ENCODE data around the gene HIVEP2. TPM values are rescaled to one million over a fixed set of nuclear protein-coding genes. Genes with fewer than 3 reads are reported as not detected.

HIVEP2 gene
- polyA plus RNA-seq, 3 donors = 12.0 to 12.7 (median 12.1) TPM

GRCh38 chr6:142896732-142897131, 48.2 kb downstream of the HIVEP2 start:
- DNase-seq (ENCODE audit: low read depth in 3 of 3, low spot score in 2 of 3) = no peak

- no peak for DNase-seq (ENCODE audit: low read depth in 3 of 3, low spot score in 2 of 3)
Observed at GRCh38 chr6:142893088-142893487, 51.9 kb downstream of the HIVEP2 start.

- no peak for DNase-seq (ENCODE audit: low read depth in 3 of 3, low spot score in 2 of 3)
Observed at GRCh38 chr6:142892254-142893021, 52.5 kb downstream of the HIVEP2 start.

- DNase-seq (ENCODE audit: low read depth in 3 of 3, low spot score in 2 of 3) = no peak
Observed at GRCh38 chr6:142891454-142891853, 53.5 kb downstream of the HIVEP2 start.

- DNase-seq (ENCODE audit: low read depth in 3 of 3, low spot score in 2 of 3) = no peak
Observed at GRCh38 chr6:142888456-142888855, 56.5 kb downstream of the HIVEP2 start.

- DNase-seq (ENCODE audit: low read depth in 3 of 3, low spot score in 2 of 3) = no peak
Observed at GRCh38 chr6:142887517-142887916, 57.5 kb downstream of the HIVEP2 start.

GRCh38 chr6:142886431-142887170, 58.4 kb downstream of the HIVEP2 start:
- DNase-seq (ENCODE audit: low read depth in 3 of 3, low spot score in 2 of 3) = no peak

DNA sequence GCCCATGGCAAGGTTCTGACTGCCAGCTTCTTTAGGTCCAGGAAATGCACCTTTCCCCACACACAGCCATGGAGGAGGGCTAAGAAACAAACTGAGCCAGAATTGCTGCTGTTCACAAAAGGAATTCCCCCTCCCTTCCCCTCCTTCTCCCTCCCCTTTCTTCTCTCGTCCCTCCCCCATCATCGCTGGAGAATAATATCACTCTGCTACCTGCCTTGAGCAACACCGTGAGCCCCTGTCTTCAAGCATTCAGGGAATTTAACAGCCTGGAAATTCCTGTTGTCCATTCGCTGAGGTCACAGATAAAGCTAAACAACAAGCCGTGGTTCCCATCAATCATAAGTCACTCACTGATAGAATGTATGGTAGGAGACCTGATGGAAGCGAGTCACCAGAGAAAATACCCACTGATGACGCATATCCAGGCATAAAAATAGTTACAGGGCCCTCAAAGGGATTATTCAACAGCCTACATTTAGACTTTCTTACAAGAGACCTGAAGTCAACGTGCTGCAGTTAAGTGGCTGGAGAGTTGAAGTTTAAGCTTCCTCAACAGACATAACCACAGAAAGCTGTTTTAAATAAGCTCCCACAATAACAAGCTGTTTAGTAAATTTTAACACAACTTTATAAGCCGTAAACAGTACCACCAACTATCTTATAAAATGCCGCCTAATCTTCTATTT, 59.7 kb downstream of the HIVEP2 start:
- DNase-seq (ENCODE audit: low read depth in 3 of 3, low spot score in 2 of 3) = peak; percentile 71 to 76 (median 75)

DNA sequence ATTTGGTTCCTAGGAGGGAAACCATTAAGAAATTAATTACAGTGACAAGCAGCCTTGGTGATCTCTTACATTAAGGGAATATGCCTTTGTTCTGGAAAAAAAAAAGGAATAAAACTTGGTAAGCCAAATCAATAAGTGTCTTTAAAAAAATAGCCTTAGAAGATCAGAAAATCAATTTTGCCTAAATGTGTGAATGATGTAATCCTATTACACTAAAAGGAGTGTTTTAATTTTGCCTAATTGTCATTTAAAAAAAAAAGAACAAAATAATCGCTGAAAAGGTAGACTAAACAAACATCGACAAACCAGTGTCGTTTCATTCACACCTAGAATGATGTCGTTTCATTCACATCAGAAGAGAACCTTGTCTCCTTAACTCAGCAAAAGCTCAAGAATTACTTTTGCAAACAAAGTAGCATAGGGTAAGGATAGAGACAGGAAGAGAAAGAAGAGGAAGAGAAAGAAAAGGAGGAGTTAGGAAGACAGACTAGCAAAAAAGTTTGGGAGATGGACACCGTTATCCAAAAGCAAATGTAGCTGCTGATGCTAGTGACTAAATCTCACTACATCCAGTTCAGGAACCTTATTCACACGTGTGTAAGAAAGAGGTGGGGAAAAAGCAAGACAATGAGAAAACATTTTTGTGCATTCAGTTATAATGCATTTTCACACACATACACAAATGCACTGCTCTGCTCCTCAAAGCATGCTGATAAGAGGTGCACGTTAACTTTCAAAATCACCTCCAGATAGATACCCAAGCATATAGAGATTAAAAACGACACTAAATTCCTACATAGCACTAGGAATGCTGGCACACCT, 60.6 kb downstream of the HIVEP2 start:
- DNase-seq (ENCODE audit: low read depth in 3 of 3, low spot score in 2 of 3) = no peak

DNA sequence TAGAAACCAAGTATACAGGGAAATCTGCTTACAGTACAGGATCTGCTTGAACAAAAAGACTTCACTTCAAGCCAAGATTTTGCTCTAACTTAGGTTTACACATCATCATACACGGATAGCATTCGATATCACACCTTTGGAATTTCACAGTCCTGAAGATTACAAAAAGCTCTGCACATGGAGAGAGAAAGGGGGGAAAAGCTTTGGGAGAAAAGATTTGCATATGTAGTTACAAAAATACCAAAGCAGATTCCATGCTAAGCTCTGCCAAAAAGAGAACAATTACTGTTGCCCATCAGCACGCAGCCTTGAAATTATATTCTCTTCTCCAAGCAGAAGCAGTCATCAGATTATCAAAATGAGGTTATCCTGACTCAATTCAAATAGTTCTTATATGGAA, 62.0 kb downstream of the HIVEP2 start:
- no peak for DNase-seq (ENCODE audit: low read depth in 3 of 3, low spot score in 2 of 3)

DNA sequence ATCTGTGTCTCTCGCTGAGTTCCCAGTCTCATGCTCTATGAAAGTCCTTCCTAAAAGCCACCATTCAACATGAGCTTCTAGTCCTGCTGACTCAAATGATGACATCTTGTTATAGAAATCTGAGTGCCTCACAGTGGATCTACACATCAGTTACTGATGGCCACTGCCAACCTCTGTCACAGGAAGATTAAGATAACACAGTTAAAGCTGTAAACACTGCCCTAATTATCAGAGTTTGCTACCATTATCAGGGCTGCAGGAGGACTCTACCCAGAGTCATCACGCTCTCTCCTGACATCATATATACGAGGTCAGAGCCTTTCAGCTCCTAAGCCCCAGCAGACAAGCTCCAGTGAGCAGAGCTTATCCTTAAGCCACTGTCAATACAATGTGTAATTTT, 63.2 kb downstream of the HIVEP2 start:
- DNase-seq (ENCODE audit: low read depth in 3 of 3, low spot score in 2 of 3) = no peak

DNA sequence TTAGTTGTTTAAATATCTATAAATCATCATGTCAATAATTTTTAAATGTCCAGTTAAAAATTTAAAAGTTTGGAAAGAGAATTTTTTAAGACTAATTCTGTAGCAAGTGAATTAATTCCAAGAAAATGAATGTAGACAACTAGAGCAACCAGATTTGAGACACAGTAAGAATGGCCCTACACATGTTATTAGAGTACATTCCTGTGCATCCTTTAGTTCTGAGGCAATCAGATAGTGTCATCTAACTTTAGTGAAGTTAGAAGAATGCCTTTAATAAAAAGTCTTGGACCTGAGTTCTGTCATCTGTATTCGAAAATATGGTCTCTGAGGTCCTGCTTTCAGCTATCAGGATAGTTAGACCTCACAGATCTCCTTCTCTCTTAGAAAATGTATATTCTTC, 63.7 kb downstream of the HIVEP2 start:
- no peak for DNase-seq (ENCODE audit: low read depth in 3 of 3, low spot score in 2 of 3)

DNA sequence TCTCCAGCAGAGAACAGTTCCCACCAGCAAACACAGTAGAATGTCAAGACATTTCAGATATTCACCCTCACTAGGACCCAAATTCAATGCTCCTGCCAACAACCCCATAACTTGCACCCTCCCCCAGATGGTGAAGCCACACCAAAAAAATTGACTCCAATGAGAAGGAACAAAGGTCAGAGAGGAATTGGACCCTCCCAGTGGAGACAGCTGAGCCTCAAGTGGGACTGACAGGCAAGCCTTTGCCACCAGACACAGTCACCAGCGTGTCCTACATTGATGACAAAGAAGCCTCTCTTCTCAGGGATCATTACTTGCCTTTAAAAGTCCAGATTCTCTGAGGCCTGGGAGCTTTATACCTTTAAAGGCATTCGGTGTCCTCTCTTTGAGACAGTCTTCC, 64.8 kb downstream of the HIVEP2 start:
- no peak for DNase-seq (ENCODE audit: low read depth in 3 of 3, low spot score in 2 of 3)

- DNase-seq (ENCODE audit: low read depth in 3 of 3, low spot score in 2 of 3) = no peak
Observed at GRCh38 chr6:142879527-142879926, 65.4 kb downstream of the HIVEP2 start.

DNA sequence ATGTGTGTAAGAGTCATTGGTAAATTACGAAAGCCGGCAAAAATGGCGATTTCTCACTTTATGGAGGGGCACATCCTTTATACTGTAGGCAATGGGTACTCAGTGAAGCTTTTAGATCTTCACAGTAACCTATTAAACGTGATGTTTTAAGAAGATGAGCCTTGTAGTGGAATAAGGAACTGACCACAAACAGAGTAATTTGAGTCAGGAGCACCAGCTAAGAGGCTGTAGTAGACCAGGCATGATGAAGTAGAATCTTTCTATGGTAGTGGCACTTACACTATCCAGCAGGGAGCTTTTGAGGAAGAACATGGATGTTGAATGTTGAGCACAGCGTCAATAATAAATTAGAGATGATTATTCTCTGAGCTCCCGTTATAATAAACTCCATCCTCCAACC, 65.9 kb downstream of the HIVEP2 start:
- no peak for DNase-seq (ENCODE audit: low read depth in 3 of 3, low spot score in 2 of 3)

DNA sequence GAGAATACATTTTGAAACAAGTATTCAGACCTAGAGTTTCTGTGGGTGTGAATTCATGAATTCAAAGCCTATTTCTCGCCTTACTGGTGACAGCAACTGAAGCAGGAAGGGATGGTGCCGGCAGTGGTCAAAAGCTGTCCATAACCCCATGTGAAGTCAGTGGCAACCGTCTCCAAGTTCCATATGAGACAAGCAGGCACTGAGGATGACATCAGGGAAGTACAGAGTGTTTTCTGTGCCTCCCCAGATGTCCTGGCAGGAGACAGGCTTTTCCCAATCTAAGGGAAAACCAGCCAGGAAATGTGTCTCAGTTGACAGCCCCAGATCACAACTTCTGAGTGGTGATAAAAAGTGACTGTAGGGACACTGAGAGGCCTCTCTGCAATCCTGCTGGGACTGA, 66.6 kb downstream of the HIVEP2 start:
- no peak for DNase-seq (ENCODE audit: low read depth in 3 of 3, low spot score in 2 of 3)

DNA sequence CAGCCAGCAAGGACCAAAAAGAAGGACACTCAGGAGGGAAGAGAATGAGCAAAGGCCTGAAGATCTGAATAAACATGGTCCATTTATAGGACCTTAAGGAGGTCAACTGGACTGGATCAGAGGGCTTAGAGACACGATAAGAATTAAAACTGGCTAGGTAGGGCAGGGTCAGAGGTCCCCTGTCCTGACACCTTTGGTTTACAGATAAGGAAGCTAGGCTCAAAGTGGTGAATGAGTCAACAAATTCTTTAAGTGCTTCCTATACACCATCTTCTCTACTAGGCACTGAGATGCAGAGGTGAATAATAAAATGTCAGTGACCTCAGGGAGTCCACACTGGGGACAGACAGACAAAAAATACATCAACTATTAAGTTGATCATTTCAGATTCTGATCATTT, 70.3 kb downstream of the HIVEP2 start:
- DNase-seq (ENCODE audit: low read depth in 3 of 3, low spot score in 2 of 3) = no peak

GRCh38 chr6:142872376-142872775, 72.6 kb downstream of the HIVEP2 start:
- DNase-seq (ENCODE audit: low read depth in 3 of 3, low spot score in 2 of 3) = no peak

GRCh38 chr6:142871910-142872331, 73.1 kb downstream of the HIVEP2 start:
- no peak for DNase-seq (ENCODE audit: low read depth in 3 of 3, low spot score in 2 of 3)

GRCh38 chr6:142870787-142871415, 74.1 kb downstream of the HIVEP2 start:
- DNase-seq (ENCODE audit: low read depth in 3 of 3, low spot score in 2 of 3) = no peak

Data from right renal cortex interstitium (tissue), 3 donors.